H9 (cell line): ENCODE data around the gene RAP1GDS1. TPM values are rescaled to one million over a fixed set of nuclear protein-coding genes. Genes with fewer than 3 reads are reported as not detected.

ENCODE experiments used
- DNase-seq: peaks from one replicate; pipeline ENCODE4 v3.0.0-alpha.2; 2017
- H2AFZ ChIP-seq: one replicate; pipeline ENCODE4 v1.6.1; 2013; ENCODE audit warnings: mild to moderate bottlenecking, low read length, control low read depth, moderate library complexity
- H2AK5ac ChIP-seq: 2 replicates; pipeline ENCODE4 v1.6.1; 2013; ENCODE audit warnings: low read length, control low read depth, mixed read lengths; ENCODE audit not compliant: insufficient read length
- H2BK120ac ChIP-seq: one replicate; pipeline ENCODE4 v1.6.1; 2013; ENCODE audit warnings: low read depth, mild to moderate bottlenecking, low read length, control low read depth, inconsistent platforms; ENCODE audit not compliant: poor library complexity, severe bottlenecking
- H2BK12ac ChIP-seq: 2 replicates; pipeline ENCODE4 v1.6.1; 2013; ENCODE audit warnings: low read length, control low read depth, mixed read lengths, low read depth; ENCODE audit not compliant: insufficient read length
- H2BK15ac ChIP-seq: 2 replicates; pipeline ENCODE4 v1.6.1; 2013; ENCODE audit warnings: low read depth, low read length, control low read depth
- H2BK20ac ChIP-seq: one replicate; pipeline ENCODE4 v1.6.1; 2013; ENCODE audit warnings: low read depth, mild to moderate bottlenecking, low read length, control low read depth, inconsistent platforms; ENCODE audit not compliant: poor library complexity, severe bottlenecking
- H2BK5ac ChIP-seq: 2 replicates; pipeline ENCODE4 v1.6.1; 2013; ENCODE audit warnings: low read length, control low read depth, mixed read lengths; ENCODE audit not compliant: insufficient read length
- H3K14ac ChIP-seq: 2 replicates; pipeline ENCODE4 v1.6.1; 2013; ENCODE audit warnings: low read length, control low read depth; ENCODE audit not compliant: insufficient read depth
- H3K18ac ChIP-seq: 2 replicates; pipeline ENCODE4 v1.6.1; 2013; ENCODE audit warnings: low read depth, mild to moderate bottlenecking, mixed read lengths, low read length, control low read depth; ENCODE audit not compliant: insufficient read length
- H3K23ac ChIP-seq: 2 replicates; pipeline ENCODE4 v1.6.1; 2013; ENCODE audit warnings: low read length, control low read depth, mixed read lengths, low read depth; ENCODE audit not compliant: insufficient read length
- H3K23me2 ChIP-seq: 2 replicates; pipeline ENCODE4 v1.6.1; 2013; ENCODE audit warnings: low read depth, mild to moderate bottlenecking, mixed read lengths, low read length, control low read depth; ENCODE audit not compliant: insufficient read length, poor library complexity, severe bottlenecking
- H3K27ac ChIP-seq: 2 replicates; pipeline ENCODE4 v1.5.1; 2013; ENCODE audit warnings: low read length, control low read depth, mixed read lengths, low read depth; ENCODE audit not compliant: insufficient read length
- H3K27me3 ChIP-seq: 2 replicates; pipeline ENCODE4 v1.6.1; 2013; ENCODE audit warnings: low read length, control low read depth, inconsistent platforms; ENCODE audit not compliant: insufficient read depth
- H3K4ac ChIP-seq: 2 replicates; pipeline ENCODE4 v1.6.1; 2013; ENCODE audit warnings: low read depth, mild to moderate bottlenecking, control low read depth, inconsistent platforms, low read length, moderate library complexity
- H3K4me1 ChIP-seq: 2 replicates; pipeline ENCODE4 v1.6.1; 2013; ENCODE audit warnings: low read length, control low read depth, inconsistent platforms; ENCODE audit not compliant: insufficient read depth
- H3K4me2 ChIP-seq: 2 replicates; pipeline ENCODE4 v1.6.1; 2013; ENCODE audit warnings: low read length, control low read depth, mixed read lengths; ENCODE audit not compliant: insufficient read length, insufficient read depth
- H3K56ac ChIP-seq: 2 replicates; pipeline ENCODE4 v1.6.1; 2013; ENCODE audit warnings: low read depth, mild to moderate bottlenecking, mixed read lengths, low read length, control low read depth; ENCODE audit not compliant: insufficient read length
- H3K79me1 ChIP-seq: 2 replicates; pipeline ENCODE4 v1.6.1; 2013; ENCODE audit warnings: low read depth, mild to moderate bottlenecking, moderate library complexity, low read length, control low read depth, inconsistent platforms; ENCODE audit not compliant: insufficient read depth, poor library complexity, severe bottlenecking
- H3K79me2 ChIP-seq: 2 replicates; pipeline ENCODE4 v1.6.1; 2013; ENCODE audit warnings: low read length, control low read depth, inconsistent platforms; ENCODE audit not compliant: insufficient read depth
- H3K9ac ChIP-seq: 2 replicates; pipeline ENCODE4 v1.6.1; 2013; ENCODE audit warnings: low read length, control low read depth, mixed read lengths; ENCODE audit not compliant: insufficient read length; ENCODE audit errors: extremely low read depth
- H3K9me3 ChIP-seq: one replicate; pipeline ENCODE4 v1.6.1; 2013; ENCODE audit warnings: low read depth, low read length, inconsistent platforms; ENCODE audit not compliant: control insufficient read depth
- H3T11ph ChIP-seq: one replicate; pipeline ENCODE4 v1.6.1; 2013; ENCODE audit warnings: mild to moderate bottlenecking, low read length, control low read depth, inconsistent platforms
- H4K20me1 ChIP-seq: one replicate; pipeline ENCODE4 v1.6.1; 2013; ENCODE audit not compliant: control insufficient read depth, insufficient read length, insufficient read depth
- H4K5ac ChIP-seq: 2 replicates; pipeline ENCODE4 v1.6.1; 2013; ENCODE audit warnings: low read depth, mild to moderate bottlenecking, mixed read lengths, low read length, control low read depth; ENCODE audit not compliant: insufficient read length
- H4K8ac ChIP-seq: replicated peaks from 2 replicates; pipeline ENCODE4 v1.6.1; 2013; ENCODE audit warnings: low read length, control low read depth, mixed read lengths, low read depth; ENCODE audit not compliant: insufficient read length
- H4K91ac ChIP-seq: 2 replicates; pipeline ENCODE4 v1.6.1; 2013; ENCODE audit warnings: low read depth, mild to moderate bottlenecking, moderate library complexity, mixed read lengths, low read length, control low read depth; ENCODE audit not compliant: insufficient read length
- H3K27ac Mint-ChIP-seq, 3 experiments: 2 replicates in 2 of 3; 3 replicates in 1 of 3; pipeline ENCODE4 v1.8.0; 2020 to 2021; ENCODE audit warnings: mixed read lengths in 3 of 3, mild to moderate bottlenecking in 1 of 3, moderate library complexity in 1 of 3
- H3K27me3 Mint-ChIP-seq: 2 replicates; pipeline ENCODE4 v1.8.0; 2021; ENCODE audit warnings: low read depth, mild to moderate bottlenecking, moderate library complexity, mixed read lengths
- H3K36me3 Mint-ChIP-seq, 3 experiments: 2 replicates in 2 of 3; 3 replicates in 1 of 3; pipeline ENCODE4 v1.8.0; 2020 to 2021; ENCODE audit warnings: low read depth in 3 of 3, mixed read lengths in 3 of 3; ENCODE audit not compliant: insufficient read depth in 1 of 3
- H3K4me1 Mint-ChIP-seq, 2 experiments: 2 replicates each; pipeline ENCODE4 v1.8.0; 2020; ENCODE audit warnings: mixed read lengths in 2 of 2
- H3K4me3 Mint-ChIP-seq, 2 experiments: 2 replicates in 1 of 2; 3 replicates in 1 of 2; pipeline ENCODE4 v1.8.0; 2020 to 2021; ENCODE audit warnings: mild to moderate bottlenecking in 2 of 2, mixed read lengths in 2 of 2, moderate library complexity in 1 of 2
- H3K9me3 Mint-ChIP-seq, 2 experiments: 2 replicates in 1 of 2; 3 replicates in 1 of 2; pipeline ENCODE4 v1.8.0; 2020; ENCODE audit warnings: mild to moderate bottlenecking in 2 of 2, mixed read lengths in 2 of 2, moderate library complexity in 1 of 2
- WGBS: extraction: QIAGEN DNeasy Blood & Tissue Kit; methylation state at CpG from one replicate; pipeline ENCODE4 v1.1.7; 2013; ENCODE audit warnings: missing lambda C conversion rate, low lambda C conversion rate, mixed read lengths; ENCODE audit not compliant: insufficient read length; ENCODE audit errors: extremely low coverage; 5-methylcytosine and 5-hydroxymethylcytosine counted together
- total RNA-seq: library from RNA; stranded (reverse); gene quantifications from 2 replicates; pipeline ENCODE4 v1.2.1, GENCODE V29; 2021
- TF ChIP-seq, protein P1 (sequence below): fragments of 200-600 bp; sonication (generic); conservative IDR thresholded peaks from 3 replicates; pipeline ENCODE4 v1.8.0; 2021; ENCODE audit warnings: antibody characterized with exemption, mild to moderate bottlenecking

Gene RAP1GDS1
- total RNA-seq, 1 experiment from 2014 or later = 25.2 TPM

DNA sequence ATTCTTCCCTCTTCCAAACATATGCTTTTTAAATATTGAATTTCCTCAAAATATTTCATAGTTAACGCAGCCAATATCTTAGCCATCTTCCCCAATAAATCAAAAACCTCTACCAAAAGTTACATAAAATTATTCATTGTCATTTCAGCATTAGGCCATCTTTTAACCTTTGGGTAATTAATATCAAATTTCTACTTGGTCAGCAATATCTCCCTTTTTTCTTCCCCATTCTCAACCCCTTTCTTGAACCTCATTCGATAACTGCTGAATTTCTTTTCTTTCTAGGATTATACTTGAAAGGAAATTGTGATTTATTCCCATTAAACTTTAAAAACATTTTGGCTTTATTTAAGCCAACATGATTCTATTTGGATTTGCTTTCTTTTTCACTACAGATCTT lies 65.0 kb downstream of the RAP1GDS1 start:
- DNase-seq = no peak
- H2BK5ac ChIP-seq = no peak overlapping the region
- Mint-ChIP-seq H3K27ac (no peak overlapping the region), H3K27me3 (no peaks in the 10 kb centered on the region), H3K4me3 (no peak overlapping the region), H3K4me1 (no peaks in the 10 kb centered on the region), H3K9me3 (peaks cover 22 to 26% of the 10 kb centered on the region in 2 experiments), H3K36me3 (peaks cover 18 to 33% (median 24%) of the 10 kb centered on the region in 3 experiments)
- TF ChIP-seq, protein P1, sequence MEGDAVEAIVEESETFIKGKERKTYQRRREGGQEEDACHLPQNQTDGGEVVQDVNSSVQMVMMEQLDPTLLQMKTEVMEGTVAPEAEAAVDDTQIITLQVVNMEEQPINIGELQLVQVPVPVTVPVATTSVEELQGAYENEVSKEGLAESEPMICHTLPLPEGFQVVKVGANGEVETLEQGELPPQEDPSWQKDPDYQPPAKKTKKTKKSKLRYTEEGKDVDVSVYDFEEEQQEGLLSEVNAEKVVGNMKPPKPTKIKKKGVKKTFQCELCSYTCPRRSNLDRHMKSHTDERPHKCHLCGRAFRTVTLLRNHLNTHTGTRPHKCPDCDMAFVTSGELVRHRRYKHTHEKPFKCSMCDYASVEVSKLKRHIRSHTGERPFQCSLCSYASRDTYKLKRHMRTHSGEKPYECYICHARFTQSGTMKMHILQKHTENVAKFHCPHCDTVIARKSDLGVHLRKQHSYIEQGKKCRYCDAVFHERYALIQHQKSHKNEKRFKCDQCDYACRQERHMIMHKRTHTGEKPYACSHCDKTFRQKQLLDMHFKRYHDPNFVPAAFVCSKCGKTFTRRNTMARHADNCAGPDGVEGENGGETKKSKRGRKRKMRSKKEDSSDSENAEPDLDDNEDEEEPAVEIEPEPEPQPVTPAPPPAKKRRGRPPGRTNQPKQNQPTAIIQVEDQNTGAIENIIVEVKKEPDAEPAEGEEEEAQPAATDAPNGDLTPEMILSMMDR = no peak
- H3K56ac ChIP-seq = no peak overlapping the region
- H3K79me1 ChIP-seq = no peaks in the 10 kb centered on the region
- no peak overlapping the region for H3T11ph ChIP-seq
- no peaks in the 10 kb centered on the region for H4K20me1 ChIP-seq
- no peak overlapping the region for H4K8ac ChIP-seq
- H2BK12ac ChIP-seq = no peak overlapping the region
- peaks cover 3% of the 10 kb centered on the region for H3K9me3 ChIP-seq
- no peak overlapping the region for H3K4me2 ChIP-seq
- no peak overlapping the region for H2AFZ ChIP-seq
- H4K91ac ChIP-seq = no peak overlapping the region
- no peaks in the 10 kb centered on the region for H3K27me3 ChIP-seq
- H4K5ac ChIP-seq = no peak overlapping the region
- no peak overlapping the region for H2BK20ac ChIP-seq
- H3K18ac ChIP-seq = no peak overlapping the region
- H3K4me1 ChIP-seq = no peaks in the 10 kb centered on the region
- H3K9ac ChIP-seq = no peak overlapping the region
- 100% methylated on average over 1 of the region's 2 CpGs for WGBS
- H3K14ac ChIP-seq = no peak overlapping the region
- H3K23ac ChIP-seq = no peak overlapping the region
- H3K4ac ChIP-seq = no peak overlapping the region
- H3K23me2 ChIP-seq = no peaks in the 10 kb centered on the region
- no peak overlapping the region for H3K27ac ChIP-seq
- H2BK120ac ChIP-seq = no peak overlapping the region
- no peak overlapping the region for H2BK15ac ChIP-seq
- H2AK5ac ChIP-seq = no peak overlapping the region
- H3K79me2 ChIP-seq = no peaks in the 10 kb centered on the region
